Measurements from ENCODE around the gene COG2. TPM values are rescaled to one million over a fixed set of nuclear protein-coding genes. Genes with fewer than 3 reads are reported as not detected.

The COG2 gene
- total and polyA plus RNA-seq, 2 of the 13 experiments (the other 11 are each of a cell fraction or from before 2014, with no cell fraction given), result 16.8 to 36.3 TPM

GRCh38 chr1:230713915-230714764 lies 71.9 kb downstream of the COG2 start, which contains the start of gene AGT (continued):
- TF ChIP-seq SRY (CRISPR knock-in tag; IDR thresholded peaks at IDR 0.05) (no peak), ZNF557 (CRISPR knock-in tag; IDR thresholded peaks at IDR 0.05) (no peak), NR2F2 (IDR thresholded peaks at IDR 0.05; ENCODE audit: borderline replicate concordance, low read depth) (no peak), ZBTB25 (CRISPR knock-in tag; IDR thresholded peaks at IDR 0.05) (peak; percentile 87), DMTF1 (CRISPR knock-in tag; IDR thresholded peaks at IDR 0.05) (no peak), ZNF556 (CRISPR knock-in tag; IDR thresholded peaks at IDR 0.05; ENCODE audit: borderline replicate concordance) (peak; percentile 96; the same call in 1 of the 2 replicates), ZNF350 (CRISPR knock-in tag; IDR thresholded peaks at IDR 0.05; ENCODE audit: borderline replicate concordance, low read depth) (peak; percentile 98), ZBTB37 (CRISPR knock-in tag; IDR thresholded peaks at IDR 0.05) (peak; percentile 84), TMF1 (CRISPR knock-in tag; IDR thresholded peaks at IDR 0.05; ENCODE audit: low read depth) (peak; percentile 63), HDAC1 (CRISPR knock-in tag; IDR thresholded peaks at IDR 0.05) (peak; percentile 99), FOXJ3 (CRISPR knock-in tag; IDR thresholded peaks at IDR 0.05; ENCODE audit: borderline replicate concordance) (peak; percentile 78; the same call in 1 of the 2 replicates), ARNT (IDR thresholded peaks at IDR 0.05) (no peak), ZXDC (CRISPR knock-in tag; IDR thresholded peaks at IDR 0.05) (no peak; the same call in 1 of the 2 replicates), ZHX1 (CRISPR knock-in tag; IDR thresholded peaks at IDR 0.05; ENCODE audit: low read depth) (peak; percentile 75), RFX1 (IDR thresholded peaks at IDR 0.05) (no peak), TGIF2 (CRISPR knock-in tag; IDR thresholded peaks at IDR 0.05) (peak; percentile 63; the same call in 1 of the 2 replicates), ZNF251 (CRISPR knock-in tag; IDR thresholded peaks at IDR 0.05) (no peak; the same call in 1 of the 2 replicates), ZNF235 (CRISPR knock-in tag; IDR thresholded peaks at IDR 0.05; ENCODE audit: borderline replicate concordance) (peak; percentile 89), TEAD3 (CRISPR knock-in tag; optimal IDR thresholded peaks at IDR 0.05; ENCODE audit: borderline replicate concordance) (peak; percentile 79)
